HepG2 (cell line): ENCODE measurements around the gene MALRD1. TPM values are rescaled to one million over a fixed set of nuclear protein-coding genes. Genes with fewer than 3 reads are reported as not detected.

Experiments
- ATAC-seq: fragments of 200-7000 bp; cut with Tn5 transposase; 3 replicates; pipeline ENCODE4 v1.9.1; 2020; ENCODE audit warnings: mild to moderate bottlenecking, moderate library complexity
- BruUV-seq: library from RNA; stranded (reverse); fragments of 400-500 nt; replicated peaks from 2 replicates; lab custom pipeline; 2021; lab: Mats Ljungman, UMichigan
- CTCF ChIA-PET: fragments of 300-600 bp; formaldehyde crosslinking; extraction: SDS; loops from one replicate; lab custom pipeline; 2021; ENCODE audit warnings: low total read pairs, inconsistent platforms, low intra/inter-chr PET ratio; lab: Yijun Ruan, JAX
- POLR2A ChIA-PET: fragments of 350-600 bp; sonication (Branson Sonifier 250); formaldehyde crosslinking; loops from one replicate; lab custom pipeline; 2020; ENCODE audit warnings: antibody characterized with exemption, inconsistent platforms; lab: Yijun Ruan, JAX
- DNase-seq: peaks from one replicate; pipeline ENCODE4 v3.0.0-alpha.2; 2015; ENCODE audit warnings: low spot score
- FAIRE-seq: peaks from 3 replicates; lab custom pipeline; 2011; peaks lifted over from hg19 to GRCh38; lab: Jason Lieb, UNC
- H2AFZ ChIP-seq: one replicate; pipeline ENCODE4 v1.6.1; 2011; ENCODE audit warnings: low read length, inconsistent platforms
- H3K27ac ChIP-seq: fragments of 300-600 bp; 3 replicates; pipeline ENCODE4 v1.8.0; 2011; ENCODE audit warnings: mixed run types, mild to moderate bottlenecking, mixed read lengths, low read length, inconsistent platforms; ENCODE audit not compliant: insufficient read depth; ENCODE audit errors: extremely low read length
- H3K27me3 ChIP-seq, 2 experiments: fragments of 200-600 bp in 1 of 2; 2 replicates in 1 of 2; 3 replicates in 1 of 2; pipeline versions ENCODE4 v1.6.0 to v1.8.0; 2011; ENCODE audit warnings: low read length in 2 of 2, mild to moderate bottlenecking in 2 of 2, moderate library complexity in 2 of 2, inconsistent platforms in 1 of 2; ENCODE audit not compliant: insufficient read depth in 2 of 2, control insufficient read depth in 1 of 2
- H3K36me3 ChIP-seq, 2 experiments: fragments of 200-600 bp in 1 of 2; replicated peaks in 1 of 2; 2 replicates in 1 of 2; 3 replicates in 1 of 2; pipeline versions ENCODE4 v1.5.1 to v1.8.0; 2011; ENCODE audit warnings: low read length in 2 of 2, inconsistent platforms in 1 of 2; ENCODE audit not compliant: insufficient read depth in 2 of 2, control insufficient read depth in 1 of 2
- H3K4me1 ChIP-seq: 2 replicates; pipeline ENCODE4 v1.5.1; 2012; ENCODE audit warnings: low read length, inconsistent platforms; ENCODE audit not compliant: insufficient read depth
- H3K4me2 ChIP-seq: 2 replicates; pipeline ENCODE4 v1.6.0; 2011; ENCODE audit warnings: low read depth, low read length, inconsistent platforms
- H3K4me3 ChIP-seq, 3 experiments: fragments of 200-600 bp in 1 of 3; sonication (generic), shearing (Covaris generic) in 1 of 3; replicated peaks in 1 of 3; 2 replicates each; pipeline ENCODE4 v1.5.1; 2011 to 2016; ENCODE audit warnings: low read length in 3 of 3, inconsistent platforms in 2 of 3, low read depth in 2 of 3, mild to moderate bottlenecking in 2 of 3, control low read depth in 1 of 3, mixed read lengths in 1 of 3; ENCODE audit not compliant: insufficient read depth in 1 of 3
- H3K79me2 ChIP-seq: one replicate; pipeline ENCODE4 v1.6.1; 2011; ENCODE audit warnings: low read length, inconsistent platforms; ENCODE audit not compliant: insufficient read depth
- H3K9ac ChIP-seq: 2 replicates; pipeline ENCODE4 v1.6.0; 2011; ENCODE audit warnings: mild to moderate bottlenecking, low read depth, low read length, inconsistent platforms; ENCODE audit not compliant: insufficient read depth
- H3K9me3 ChIP-seq: 2 replicates; pipeline ENCODE4 v1.5.1; 2012; ENCODE audit warnings: mild to moderate bottlenecking, low read length
- H4K20me1 ChIP-seq: 2 replicates; pipeline ENCODE4 v1.6.0; 2011; ENCODE audit warnings: inconsistent platforms, mild to moderate bottlenecking, low read length, moderate library complexity; ENCODE audit not compliant: insufficient read depth
- AGO2 ChIP-seq: fragments of 200-400 bp; formaldehyde crosslinking; optimal IDR thresholded peaks from 2 replicates; pipeline ENCODE3; 2017; ENCODE audit warnings: mild to moderate bottlenecking, low read depth, low read length, moderate library complexity
- ASH2L ChIP-seq: fragments of 300-600, 200-600 bp; sonication (generic); IDR thresholded peaks from 2 replicates; pipeline ENCODE4 v1.7.0; 2017; ENCODE audit warnings: low read depth, mild to moderate bottlenecking, moderate library complexity, mixed read lengths, low read length; ENCODE audit not compliant: insufficient read length
- ATF7-NPFF ChIP-seq: sonication (generic); formaldehyde crosslinking; IDR thresholded peaks from 2 replicates; pipeline ENCODE4 v1.8.1; 2023; ENCODE audit warnings: mild to moderate bottlenecking, low read depth, missing genetic modification reagents, moderate library complexity
- E2F5 ChIP-seq: sonication (generic); formaldehyde crosslinking; conservative IDR thresholded peaks from 2 replicates; pipeline ENCODE4 v1.4.0; 2020; ENCODE audit warnings: missing genetic modification reagents
- EP300 ChIP-seq, 3 experiments: sonication (generic) in 1 of 3; formaldehyde crosslinking in 1 of 3; IDR thresholded peaks; 2 replicates each; pipeline versions ENCODE4 v1.5.1 to v1.6.1; 2011 to 2020; ENCODE audit warnings: low read depth in 2 of 3, low read length in 2 of 3, borderline replicate concordance in 1 of 3, improper control_type of control experiment in 1 of 3, mild to moderate bottlenecking in 1 of 3, missing genetic modification reagents in 1 of 3, moderate library complexity in 1 of 3
- ERF ChIP-seq: IDR thresholded peaks from 2 replicates; pipeline ENCODE4 v1.6.1; 2018; ENCODE audit warnings: missing biosample characterization, missing genetic modification reagents
- EZH2 ChIP-seq: conservative IDR thresholded peaks from 2 replicates; pipeline ENCODE4 v1.6.1; 2012; ENCODE audit warnings: mild to moderate bottlenecking, low read depth, low read length, moderate library complexity
- GLMP ChIP-seq: sonication (generic); formaldehyde crosslinking; IDR thresholded peaks from 2 replicates; pipeline ENCODE4 v1.9.0; 2021; ENCODE audit warnings: missing genetic modification reagents, mild to moderate bottlenecking, borderline replicate concordance
- HNF4A ChIP-seq: sonication (generic); formaldehyde crosslinking; IDR thresholded peaks from 2 replicates; pipeline ENCODE4 v1.4.0; 2020; ENCODE audit warnings: missing genetic modification reagents
- ISL2 ChIP-seq: sonication (generic); formaldehyde crosslinking; IDR thresholded peaks from 2 replicates; pipeline ENCODE4 v1.5.0; 2020; ENCODE audit warnings: missing genetic modification reagents
- LRRFIP1 ChIP-seq: sonication (generic); formaldehyde crosslinking; conservative IDR thresholded peaks from 2 replicates; pipeline ENCODE4 v1.4.0; 2020; ENCODE audit warnings: missing genetic modification reagents
- MIXL1 ChIP-seq: IDR thresholded peaks from 2 replicates; pipeline ENCODE4 v1.6.1; 2016
- ZFP82 ChIP-seq: sonication (generic); formaldehyde crosslinking; IDR thresholded peaks from 2 replicates; pipeline ENCODE4 v1.5.1; 2020; ENCODE audit warnings: mild to moderate bottlenecking, missing genetic modification reagents, borderline replicate concordance
- ZMYM4 ChIP-seq: sonication (generic); formaldehyde crosslinking; IDR thresholded peaks from 2 replicates; pipeline ENCODE4 v1.8.1; 2023; ENCODE audit warnings: mild to moderate bottlenecking, missing genetic modification reagents
- ZNF331 ChIP-seq: sonication (generic); formaldehyde crosslinking; IDR thresholded peaks from 2 replicates; pipeline ENCODE4 v1.4.0; 2020; ENCODE audit warnings: missing genetic modification reagents
- ZNF510 ChIP-seq: sonication (generic); formaldehyde crosslinking; IDR thresholded peaks from 2 replicates; pipeline ENCODE4 v1.4.0; 2020; ENCODE audit warnings: low read depth, mild to moderate bottlenecking, missing genetic modification reagents
- ZNF790 ChIP-seq: sonication (generic); formaldehyde crosslinking; IDR thresholded peaks from 2 replicates; pipeline ENCODE4 v1.8.0; 2022; ENCODE audit warnings: missing genetic modification reagents, mild to moderate bottlenecking, borderline replicate concordance
- WGBS: methylation state at CpG from one replicate; pipeline ENCODE4 v1.1.6; 2017; ENCODE audit warnings: low lambda C conversion rate; 5-methylcytosine and 5-hydroxymethylcytosine counted together
- in situ Hi-C: cut with HindIII; loops from 2 replicates; pipeline ENCODE4 v1.10.0; 2017; ENCODE audit warnings: low pct_unique_long_range_greater_than_20kb; ENCODE audit not compliant: extremely low pct_ligation_motif_present
- intact Hi-C: fragments of 100-400 bp; cut with micrococcal nuclease; formaldehyde crosslinking; loops from one replicate; pipeline ENCODE4 v1.10.0; 2022; ENCODE audit not compliant: unreplicated experiment
- polyA plus RNA-seq, 8 experiments: library from polyadenylated mRNA; depleted of rRNA in 3 of 8; stranded (reverse) in 7 of 8; unstranded in 1 of 8; fragments of >200 nt; fragmentation: Illumina TruSeq in 4 of 8; extraction: Trizol in 4 of 8; gene quantifications; 2 replicates each; pipeline versions ENCODE4 v1.2.1 to v1.2.3, GENCODE V29; 2011 to 2016; ENCODE audit warnings: low read depth in 4 of 8, missing spikeins in 1 of 8, mixed read lengths in 1 of 8; ENCODE audit not compliant: insufficient read depth in 1 of 8
- total RNA-seq, 5 experiments: library from RNA; depleted of rRNA; stranded (reverse); fragments of >200 nt; fragmentation: Illumina TruSeq; extraction: Trizol; gene quantifications; 2 replicates each; pipeline ENCODE4 v1.2.3, GENCODE V29; 2016; ENCODE audit warnings: low read depth in 1 of 5

MALRD1 gene
- total and polyA plus RNA-seq, 2 of the 13 experiments (the other 11 are each of a cell fraction or from before 2014, with no cell fraction given) = 5.7 to 15.4 TPM

GRCh38 chr10:19782430-19783089, 734.0 kb downstream of the MALRD1 start:
- WGBS = 5% methylated on average over 6 of the region's 6 CpGs
- peak; percentile 78 for FAIRE-seq
- BruUV-seq = no TSS peak
- no peaks in the 10 kb centered on the region for H3K36me3 ChIP-seq
- H3K4me3 ChIP-seq = no peak overlapping the region; a peak in 1 of 6 replicates
- no peaks in the 10 kb centered on the region for H4K20me1 ChIP-seq
- ChIA-PET CTCF (no interaction called here), POLR2A (interaction anchor here (1.4 kb wide), 1 partner anchor 1713 kb away, joined by 4 read pairs; no protein-coding TSS in a partner anchor)
- H3K9me3 ChIP-seq = no peaks in the 10 kb centered on the region
- H3K9ac ChIP-seq = peak overlapping the region; percentile 25
- H2AFZ ChIP-seq = peak overlapping the region; percentile 29
- no peaks in the 10 kb centered on the region for H3K79me2 ChIP-seq
- peak; percentile 100 for ATAC-seq
- intact Hi-C loops (loop anchor here (2.0 to 10.0 kb wide), 3 partner anchors 14 to 438 kb away; no protein-coding TSS in a partner anchor), in situ Hi-C loops (loop anchor here (25.0 kb wide), 1 partner anchor 1095 kb away; no protein-coding TSS in a partner anchor)
- H3K27ac ChIP-seq = peak overlapping the region; percentile 61
- H3K4me1 ChIP-seq = peaks cover 25% of the 10 kb centered on the region
- H3K4me2 ChIP-seq = peak overlapping the region; percentile 45
- no peaks in the 10 kb centered on the region for H3K27me3 ChIP-seq
- DNase-seq = peak; percentile 94
- peak; percentile 59; the same call in 1 of the 2 replicates for TF ChIP-seq ISL2 (CRISPR knock-in tag)
- TF ChIP-seq ATF7-NPFF (CRISPR knock-in tag) = no peak
- TF ChIP-seq AGO2 = no peak
- peak; percentile 61 for TF ChIP-seq ASH2L
- no peak for TF ChIP-seq ZFP82 (CRISPR knock-in tag)
- no peak for TF ChIP-seq E2F5 (CRISPR knock-in tag)
- TF ChIP-seq GLMP (CRISPR knock-in tag) = no peak
- no peak for TF ChIP-seq ZNF510 (CRISPR knock-in tag)
- peak; percentile 88 for TF ChIP-seq ZNF331 (CRISPR knock-in tag)
- 0 out of 2 replicates have a peak, but pooled peaks have one; percentile 50 for TF ChIP-seq ERF (CRISPR knock-in tag)
- no peak for TF ChIP-seq ZNF790 (CRISPR knock-in tag)
- peak; percentile 78 for TF ChIP-seq ZMYM4 (CRISPR knock-in tag)
- TF ChIP-seq EZH2 = no peak
- no peak for TF ChIP-seq LRRFIP1 (CRISPR knock-in tag)
- 0 out of 2 replicates have a peak, but pooled peaks have one; percentile 27 for TF ChIP-seq MIXL1
- TF ChIP-seq EP300 (IDR thresholded peaks at IDR 0.05; ENCODE audit: low read depth in 2 of 2, low read length in 2 of 2) = peak in 1 of 2 experiments; percentile 38; a peak in 2 of 4 replicates
- TF ChIP-seq EP300 (CRISPR knock-in tag; IDR thresholded peaks at IDR 0.05; ENCODE audit: borderline replicate concordance) = no peak
- TF ChIP-seq HNF4A (CRISPR knock-in tag) = peak; percentile 83
